Fibroblast of the aortic adventitia (primary cell): Measurements from ENCODE around the gene RASGRP3. TPM values are rescaled to one million over a fixed set of nuclear protein-coding genes. Genes with fewer than 3 reads are reported as not detected.
"Not testable (repeated sequence)": the region's sequence is repeated elsewhere in the genome, so short reads cannot be mapped to it uniquely, and the experiment has no call there.

Source experiments
- DNase-seq: peaks from one replicate; pipeline ENCODE4 v3.0.0-alpha.2; 2010; ENCODE audit warnings: low read depth
- H3K4me3 ChIP-seq: 2 replicates; pipeline ENCODE4 v1.5.1; 2011; ENCODE audit warnings: low read depth, mild to moderate bottlenecking, control low read depth, low read length, moderate library complexity
- total RNA-seq: library from RNA; depleted of rRNA; stranded (reverse); fragments of >200 nt; gene quantifications from 2 replicates; pipeline ENCODE4 v1.2.3, GENCODE V29; 2012; ENCODE audit warnings: low replicate concordance
- TF ChIP-seq, protein P1 (sequence below): IDR thresholded peaks from 2 replicates; pipeline ENCODE4 v1.5.1; 2011; ENCODE audit warnings: mild to moderate bottlenecking, low read length, control low read depth, inconsistent platforms; ENCODE audit not compliant: insufficient read depth

RASGRP3 gene
- total RNA-seq, 1 donor, result 7.8 TPM

DNA sequence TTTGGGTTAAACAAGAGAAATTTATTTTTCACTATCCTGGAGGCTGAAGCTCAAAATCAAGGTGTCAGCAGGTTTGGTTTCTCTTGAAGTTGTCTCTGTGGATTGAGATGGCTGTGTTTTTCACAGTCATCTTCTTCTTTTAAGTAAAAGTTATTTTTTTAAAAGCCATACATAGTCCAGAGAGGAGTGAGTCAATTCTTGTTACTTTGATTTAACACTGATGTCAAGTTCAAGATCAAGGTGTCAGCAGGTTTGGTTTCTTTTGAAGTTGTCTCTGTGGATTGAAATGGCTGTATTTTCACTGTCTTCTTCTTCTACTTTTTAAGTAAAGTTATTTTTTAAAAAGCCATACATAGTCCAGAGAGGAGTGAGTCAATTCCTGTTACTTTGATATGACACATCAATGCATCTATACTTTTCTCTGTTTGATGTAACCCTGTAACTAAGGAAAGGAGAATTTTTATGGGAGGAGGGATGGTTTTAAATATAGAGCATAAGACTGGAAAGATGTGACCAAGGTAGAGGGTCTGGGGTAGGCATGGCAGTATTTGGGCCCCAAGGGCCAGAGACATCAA is 22.5 kb upstream of the RASGRP3 start:
- no peak for DNase-seq
- TF ChIP-seq, protein P1, sequence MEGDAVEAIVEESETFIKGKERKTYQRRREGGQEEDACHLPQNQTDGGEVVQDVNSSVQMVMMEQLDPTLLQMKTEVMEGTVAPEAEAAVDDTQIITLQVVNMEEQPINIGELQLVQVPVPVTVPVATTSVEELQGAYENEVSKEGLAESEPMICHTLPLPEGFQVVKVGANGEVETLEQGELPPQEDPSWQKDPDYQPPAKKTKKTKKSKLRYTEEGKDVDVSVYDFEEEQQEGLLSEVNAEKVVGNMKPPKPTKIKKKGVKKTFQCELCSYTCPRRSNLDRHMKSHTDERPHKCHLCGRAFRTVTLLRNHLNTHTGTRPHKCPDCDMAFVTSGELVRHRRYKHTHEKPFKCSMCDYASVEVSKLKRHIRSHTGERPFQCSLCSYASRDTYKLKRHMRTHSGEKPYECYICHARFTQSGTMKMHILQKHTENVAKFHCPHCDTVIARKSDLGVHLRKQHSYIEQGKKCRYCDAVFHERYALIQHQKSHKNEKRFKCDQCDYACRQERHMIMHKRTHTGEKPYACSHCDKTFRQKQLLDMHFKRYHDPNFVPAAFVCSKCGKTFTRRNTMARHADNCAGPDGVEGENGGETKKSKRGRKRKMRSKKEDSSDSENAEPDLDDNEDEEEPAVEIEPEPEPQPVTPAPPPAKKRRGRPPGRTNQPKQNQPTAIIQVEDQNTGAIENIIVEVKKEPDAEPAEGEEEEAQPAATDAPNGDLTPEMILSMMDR, result no peak
- no peak overlapping the region for H3K4me3 ChIP-seq

DNA sequence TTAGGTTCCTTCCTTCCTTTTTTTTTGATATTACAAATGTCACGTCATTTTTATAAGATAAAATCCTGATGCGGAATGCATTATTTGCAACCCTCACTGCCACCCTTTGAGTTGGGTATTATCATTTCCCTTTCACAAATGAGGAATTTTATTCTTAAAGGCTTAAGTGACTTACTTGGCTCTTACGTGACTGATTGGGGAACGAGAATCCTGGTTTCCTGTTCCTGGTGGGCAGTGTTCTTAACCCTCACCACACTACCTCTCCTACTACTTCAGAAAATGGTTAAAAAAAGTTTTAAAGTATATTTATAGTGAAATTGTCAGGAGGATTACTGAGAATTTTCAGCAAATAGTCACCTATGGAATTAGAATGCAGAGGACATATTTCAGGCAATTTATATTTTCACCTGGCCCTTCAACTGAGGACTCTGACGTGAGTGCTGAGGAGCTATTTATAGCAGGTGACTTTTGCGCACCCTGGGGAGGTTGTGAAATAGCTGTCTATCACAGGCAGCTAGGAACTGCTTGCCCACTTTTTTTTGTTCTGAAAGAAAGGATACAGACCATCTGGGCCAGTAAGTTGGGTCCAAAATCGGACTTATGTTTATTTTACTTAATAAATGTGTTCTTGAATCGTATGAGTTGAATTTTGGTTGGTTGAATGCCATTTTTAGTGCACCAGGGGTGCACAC is 18.7 kb upstream of the RASGRP3 start:
- TF ChIP-seq, protein P1, result no peak
- DNase-seq, result peak; percentile 77
- no peak overlapping the region for H3K4me3 ChIP-seq

DNA sequence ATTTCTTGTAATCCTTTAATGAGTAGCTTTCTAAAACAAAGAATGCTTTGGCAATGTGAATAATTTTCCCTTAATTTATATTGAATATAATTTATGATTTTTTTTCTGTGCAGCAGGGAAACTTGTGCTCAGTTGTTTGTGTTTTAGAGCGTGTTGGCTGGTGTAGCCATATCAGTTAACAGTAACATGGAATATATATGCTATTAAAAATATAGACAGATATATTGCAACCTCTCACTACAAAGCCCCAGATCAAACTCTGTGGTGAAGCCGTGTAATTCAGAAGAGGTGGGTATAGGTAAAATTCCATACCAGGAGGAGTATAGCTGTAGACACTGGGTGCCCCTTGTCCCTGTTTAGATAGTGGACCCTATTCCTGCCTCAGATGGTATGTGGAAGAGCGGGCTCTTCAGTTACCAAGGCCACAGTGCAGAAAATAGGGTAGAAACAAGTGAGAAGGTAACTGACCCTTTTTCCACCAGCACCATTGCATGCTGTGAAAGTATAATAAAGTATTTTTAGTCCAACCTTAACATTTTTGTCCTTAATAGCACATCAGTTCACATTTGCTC is 18.1 kb upstream of the RASGRP3 start:
- H3K4me3 ChIP-seq, result no peak overlapping the region
- no peak for DNase-seq
- TF ChIP-seq, protein P1, result no peak

DNA sequence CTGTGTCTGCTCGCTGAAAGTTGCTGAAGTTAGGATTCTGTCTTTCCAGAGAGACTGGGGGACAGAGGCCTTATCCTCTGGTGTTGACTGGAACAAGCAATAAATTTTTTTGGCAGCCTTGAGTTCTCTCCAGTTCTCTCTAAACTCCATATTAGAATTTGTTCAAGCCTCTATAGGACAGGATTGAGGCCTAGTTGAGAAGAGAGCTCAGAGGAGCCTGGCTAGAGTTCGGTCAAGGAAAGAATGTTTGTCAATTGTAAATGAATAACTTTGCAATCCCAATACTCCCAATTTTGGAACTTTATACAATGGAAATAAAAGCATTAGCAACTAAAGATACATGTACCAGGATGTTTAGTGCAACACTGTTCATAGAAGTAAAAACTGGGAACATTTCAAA is 16.7 kb upstream of the RASGRP3 start:
- DNase-seq, result no peak
- TF ChIP-seq, protein P1, result no peak
- H3K4me3 ChIP-seq, result no peak overlapping the region

DNA sequence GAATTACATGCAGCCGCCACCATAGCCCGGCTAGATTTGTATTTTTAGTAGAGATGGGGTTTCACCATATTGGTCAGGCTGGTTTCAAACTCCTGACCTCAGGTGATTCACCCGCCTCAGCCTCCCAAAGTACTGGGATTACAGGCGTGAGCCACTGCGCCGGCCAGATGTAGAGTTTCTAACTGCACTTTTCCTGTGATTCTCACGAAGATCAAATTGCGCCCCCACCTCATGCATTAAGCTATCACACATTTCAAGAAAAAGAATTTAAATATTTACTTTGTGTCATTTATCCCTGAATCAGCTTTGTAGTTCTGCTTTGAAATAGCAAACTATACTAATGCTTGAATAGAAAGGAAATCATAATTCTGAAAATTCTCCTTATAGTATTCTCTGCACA is 13.9 kb upstream of the RASGRP3 start:
- DNase-seq, H3K4me3 ChIP-seq: not testable (repeated sequence)

DNA sequence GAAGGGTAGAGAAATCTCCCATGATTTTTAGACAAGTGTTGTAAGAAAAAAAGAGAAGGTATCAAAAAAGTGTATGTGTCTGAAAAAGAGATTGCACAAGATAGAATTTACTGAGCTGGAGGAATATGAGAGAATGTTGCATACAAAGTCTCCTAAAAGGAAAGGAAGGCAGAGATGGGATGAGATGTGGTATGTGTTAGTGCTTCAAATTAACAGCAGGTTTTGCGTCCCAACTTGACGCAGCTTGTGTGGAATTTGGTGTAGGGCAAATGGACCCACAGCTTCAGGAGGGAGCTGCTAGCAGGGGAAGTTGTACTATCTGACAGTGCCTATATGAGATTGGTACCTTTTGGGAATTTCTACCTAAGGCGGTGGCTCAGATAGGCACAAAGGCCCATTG is 9.0 kb upstream of the RASGRP3 start:
- no peak overlapping the region for H3K4me3 ChIP-seq
- no peak for DNase-seq
- TF ChIP-seq, protein P1, result no peak

DNA sequence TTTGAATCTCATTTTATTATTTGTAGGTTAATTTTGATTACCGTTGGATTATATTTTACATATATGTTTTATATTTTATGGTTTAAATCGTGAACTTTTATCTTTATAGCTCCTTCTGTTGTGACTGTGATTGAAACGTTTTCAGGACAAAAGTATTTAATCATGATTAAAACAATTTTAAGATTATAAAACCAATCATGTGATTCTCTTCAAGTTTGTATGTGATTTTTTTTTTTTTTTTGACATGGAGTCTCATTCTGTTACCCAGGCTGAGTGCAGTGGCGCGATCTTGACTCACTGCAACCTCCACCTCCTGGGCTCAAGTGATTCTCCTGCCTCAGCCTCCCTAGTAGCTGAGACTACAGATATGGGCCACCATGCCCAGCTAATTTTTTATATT is 7.2 kb upstream of the RASGRP3 start:
- no peak overlapping the region for H3K4me3 ChIP-seq
- TF ChIP-seq, protein P1, result no peak
- no peak for DNase-seq
